MM.1S (cell line): ENCODE measurements around the gene AQR.

Source experiments
- EZH2phosphoT487 ChIP-seq: fragments of 300-600 bp; sonication (generic); IDR thresholded peaks from 2 replicates; pipeline ENCODE4 v1.6.1; 2018; ENCODE audit warnings: antibody characterized with exemption, low read length
- TF ChIP-seq, protein P1 (sequence below): fragments of 300-600 bp; sonication (generic); IDR thresholded peaks from 2 replicates; pipeline ENCODE4 v1.5.1; 2016; ENCODE audit warnings: antibody characterized with exemption, low read length, mixed read lengths

DNA sequence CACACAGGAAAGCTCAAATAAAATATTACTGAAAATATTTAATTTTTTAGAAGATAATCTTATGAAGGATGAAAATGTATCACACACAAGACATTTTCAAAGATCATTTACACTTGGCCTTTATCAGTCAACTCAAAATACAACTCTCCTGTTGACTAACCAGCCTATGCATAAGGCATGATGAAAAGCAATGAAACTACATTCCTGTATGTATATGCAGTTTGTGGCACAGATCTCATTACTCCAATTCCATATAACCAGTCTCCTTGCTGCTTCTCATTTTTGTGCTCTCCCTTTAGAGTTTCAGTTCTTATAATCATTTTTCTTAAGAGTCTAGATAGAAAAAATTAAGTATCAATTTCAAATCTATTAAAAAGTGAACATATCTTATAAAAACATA is 25.8 kb downstream of the AQR start:
- TF ChIP-seq, protein P1, sequence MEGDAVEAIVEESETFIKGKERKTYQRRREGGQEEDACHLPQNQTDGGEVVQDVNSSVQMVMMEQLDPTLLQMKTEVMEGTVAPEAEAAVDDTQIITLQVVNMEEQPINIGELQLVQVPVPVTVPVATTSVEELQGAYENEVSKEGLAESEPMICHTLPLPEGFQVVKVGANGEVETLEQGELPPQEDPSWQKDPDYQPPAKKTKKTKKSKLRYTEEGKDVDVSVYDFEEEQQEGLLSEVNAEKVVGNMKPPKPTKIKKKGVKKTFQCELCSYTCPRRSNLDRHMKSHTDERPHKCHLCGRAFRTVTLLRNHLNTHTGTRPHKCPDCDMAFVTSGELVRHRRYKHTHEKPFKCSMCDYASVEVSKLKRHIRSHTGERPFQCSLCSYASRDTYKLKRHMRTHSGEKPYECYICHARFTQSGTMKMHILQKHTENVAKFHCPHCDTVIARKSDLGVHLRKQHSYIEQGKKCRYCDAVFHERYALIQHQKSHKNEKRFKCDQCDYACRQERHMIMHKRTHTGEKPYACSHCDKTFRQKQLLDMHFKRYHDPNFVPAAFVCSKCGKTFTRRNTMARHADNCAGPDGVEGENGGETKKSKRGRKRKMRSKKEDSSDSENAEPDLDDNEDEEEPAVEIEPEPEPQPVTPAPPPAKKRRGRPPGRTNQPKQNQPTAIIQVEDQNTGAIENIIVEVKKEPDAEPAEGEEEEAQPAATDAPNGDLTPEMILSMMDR = no peak
- no peak for TF ChIP-seq EZH2phosphoT487
